GM12801 (cell line): ENCODE data around the gene IFT43.

Experiments used
- CTCF ChIP-seq: IDR thresholded peaks from one replicate; pipeline ENCODE4 v1.5.1; 2011; ENCODE audit warnings: control low read depth; ENCODE audit not compliant: insufficient read length; ENCODE audit errors: extremely low read depth

IFT43 gene

GRCh38 chr14:75985618-75986438, at the start of gene IFT43:
IFT43 (plus strand) TSS chr14:75985763; CDS start chr14:75985787, 24 bp downstream.
- no peak for TF ChIP-seq CTCF

- TF ChIP-seq CTCF: no peak
These were observed 46.4 kb upstream of the IFT43 start for GRCh38 chr14:75939200-75939599.

GRCh38 chr14:75941030-75941429, 44.5 kb upstream of the IFT43 start:
- no peak for TF ChIP-seq CTCF

- no peak for TF ChIP-seq CTCF
These were observed 40.8 kb upstream of the IFT43 start for GRCh38 chr14:75944607-75945241.

GRCh38 chr14:75946785-75947184, 38.8 kb upstream of the IFT43 start:
- TF ChIP-seq CTCF: no peak

- TF ChIP-seq CTCF: no peak
These were observed 33.1 kb upstream of the IFT43 start for GRCh38 chr14:75952489-75952888.

GRCh38 chr14:75959031-75959430, 26.5 kb upstream of the IFT43 start:
- no peak for TF ChIP-seq CTCF
